Neural progenitor cell (in vitro differentiated cells): ENCODE data around the gene NABP1. TPM values are rescaled to one million over a fixed set of nuclear protein-coding genes. Genes with fewer than 3 reads are reported as not detected.

ENCODE experiments used
- DNase-seq: peaks from one replicate; pipeline ENCODE4 v3.0.0-alpha.2; 2016; ENCODE audit warnings: low spot score
- H2AFZ ChIP-seq: fragments of 200-600 bp; sonication (generic); replicated peaks from 2 replicates; pipeline ENCODE4 v1.6.1; 2016; ENCODE audit warnings: antibody characterized with exemption
- H3F3A ChIP-seq: fragments of 200-600 bp; sonication (generic); 2 replicates; pipeline ENCODE4 v1.6.1; 2016; ENCODE audit warnings: antibody characterized with exemption, low read depth
- H3K27ac ChIP-seq: fragments of 200-600 bp; sonication (generic); 2 replicates; pipeline ENCODE4 v1.5.1; 2016; ENCODE audit warnings: mild to moderate bottlenecking
- H3K27me3 ChIP-seq: fragments of 200-600 bp; sonication (generic); 2 replicates; pipeline ENCODE4 v1.6.1; 2016; ENCODE audit warnings: mild to moderate bottlenecking, moderate library complexity
- H3K36me3 ChIP-seq: fragments of 200-600 bp; sonication (generic); 2 replicates; pipeline ENCODE4 v1.5.1; 2016
- H3K4me1 ChIP-seq: fragments of 200-600 bp; sonication (generic); 2 replicates; pipeline ENCODE4 v1.6.1; 2016; ENCODE audit warnings: mixed run types
- H3K4me2 ChIP-seq: fragments of 200-600 bp; sonication (generic); 2 replicates; pipeline ENCODE4 v1.6.1; 2016
- H3K4me3 ChIP-seq: fragments of 200-600 bp; sonication (generic); 2 replicates; pipeline ENCODE4 v1.5.1; 2016
- H3K79me2 ChIP-seq: fragments of 200-600 bp; sonication (generic); 2 replicates; pipeline ENCODE4 v1.6.1; 2016; ENCODE audit warnings: low read depth
- H3K9ac ChIP-seq: fragments of 200-600 bp; sonication (generic); 2 replicates; pipeline ENCODE4 v1.6.1; 2016
- H3K9me3 ChIP-seq: fragments of 200-600 bp; sonication (generic); 2 replicates; pipeline ENCODE4 v1.5.1; 2016; ENCODE audit warnings: low read depth
- H4K20me1 ChIP-seq: fragments of 200-600 bp; sonication (generic); 2 replicates; pipeline ENCODE4 v1.6.1; 2016; ENCODE audit warnings: low read depth
- H3K27ac Mint-ChIP-seq: 3 replicates; pipeline ENCODE4 v1.8.0; 2021; ENCODE audit warnings: mixed read lengths
- H3K27me3 Mint-ChIP-seq: 2 replicates; pipeline ENCODE4 v1.8.0; 2022; ENCODE audit warnings: low read depth, mild to moderate bottlenecking, inconsistent platforms, moderate library complexity, mixed read lengths; ENCODE audit not compliant: insufficient read depth
- H3K36me3 Mint-ChIP-seq: 3 replicates; pipeline ENCODE4 v1.8.0; 2021; ENCODE audit warnings: mixed read lengths
- H3K4me1 Mint-ChIP-seq: 3 replicates; pipeline ENCODE4 v1.8.0; 2021; ENCODE audit warnings: mixed read lengths
- H3K4me3 Mint-ChIP-seq: 3 replicates; pipeline ENCODE4 v1.8.0; 2021; ENCODE audit warnings: mild to moderate bottlenecking, moderate library complexity, mixed read lengths
- H3K9me3 Mint-ChIP-seq: 3 replicates; pipeline ENCODE4 v1.8.0; 2020; ENCODE audit warnings: mixed read lengths
- CTCF ChIP-seq: fragments of 200-600 bp; sonication (generic); IDR thresholded peaks from 2 replicates; pipeline ENCODE4 v1.5.1; 2017; ENCODE audit warnings: antibody characterized with exemption, mild to moderate bottlenecking
- EZH2 ChIP-seq: fragments of 200-600 bp; sonication (generic); IDR thresholded peaks from 2 replicates; pipeline ENCODE4 v1.6.1; 2017; ENCODE audit warnings: antibody characterized with exemption, mild to moderate bottlenecking, moderate library complexity
- EZH2phosphoT487 ChIP-seq: fragments of 200-600 bp; sonication (generic); IDR thresholded peaks from 2 replicates; pipeline ENCODE4 v1.6.1; 2017; ENCODE audit warnings: antibody characterized with exemption
- total RNA-seq: library from RNA; depleted of rRNA; stranded (reverse); fragments of >200 nt; gene quantifications from 2 replicates; pipeline ENCODE4 v1.2.3, GENCODE V29; 2015; ENCODE audit warnings: low replicate concordance

The NABP1 gene
- total RNA-seq, 1 donor from 2014 or later = 2.8 TPM

DNA sequence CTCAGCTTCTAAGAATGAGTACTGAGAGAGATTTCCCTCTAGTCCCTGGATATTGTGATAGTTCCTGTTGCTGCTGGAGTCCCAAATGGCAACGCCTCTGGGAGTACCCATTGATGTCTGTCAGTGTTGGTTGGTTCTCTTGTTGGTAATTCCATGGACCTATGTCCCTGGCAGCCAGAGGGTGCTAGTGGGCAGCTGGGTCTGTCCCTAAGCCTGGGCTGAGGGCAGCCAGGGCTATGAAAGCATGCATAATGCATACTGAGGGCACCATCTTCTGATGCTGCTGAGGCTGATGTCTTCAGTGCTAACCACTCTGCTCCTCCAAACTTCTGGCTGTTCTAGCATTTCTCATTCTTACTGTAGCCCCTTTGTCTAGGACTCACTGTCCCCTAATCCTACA is 35.9 kb downstream of the NABP1 start:
- Histone ChIP-seq H3K79me2 (no peaks in the 10 kb centered on the region), H3K9ac (no peak overlapping the region), H3K4me3 (no peak overlapping the region), H3K27me3 (no peaks in the 10 kb centered on the region), H3K4me2 (no peak overlapping the region), H3K27ac (no peak overlapping the region), H3K9me3 (no peaks in the 10 kb centered on the region), H3F3A (no peaks in the 10 kb centered on the region), H3K36me3 (no peaks in the 10 kb centered on the region), H2AFZ (no peak overlapping the region), H3K4me1 (peaks cover 8% of the 10 kb centered on the region), H4K20me1 (no peaks in the 10 kb centered on the region)
- Mint-ChIP-seq H3K36me3 (no peaks in the 10 kb centered on the region), H3K4me3 (no peak overlapping the region), H3K27ac (no peak overlapping the region), H3K9me3 (no peaks in the 10 kb centered on the region), H3K27me3 (no peaks in the 10 kb centered on the region), H3K4me1 (peaks cover 14% of the 10 kb centered on the region)
- peak; percentile 21 for DNase-seq
- peak; percentile 32 for TF ChIP-seq CTCF
- no peak for TF ChIP-seq EZH2phosphoT487

- peaks cover 8% of the 10 kb centered on the region for H3K4me1 ChIP-seq
- Mint-ChIP-seq H3K4me3 (no peak overlapping the region), H3K9me3 (no peaks in the 10 kb centered on the region), H3K27me3 (no peaks in the 10 kb centered on the region), H3K4me1 (peaks cover 14% of the 10 kb centered on the region), H3K36me3 (no peaks in the 10 kb centered on the region), H3K27ac (no peak overlapping the region)
- TF ChIP-seq CTCF (no peak), EZH2phosphoT487 (no peak), EZH2 (no peak)
- H3K27ac ChIP-seq = no peak overlapping the region
- no peaks in the 10 kb centered on the region for H3K36me3 ChIP-seq
- H3K27me3 ChIP-seq = no peaks in the 10 kb centered on the region
- no peaks in the 10 kb centered on the region for H3K79me2 ChIP-seq
- no peak overlapping the region for H3K9ac ChIP-seq
- no peaks in the 10 kb centered on the region for H3K9me3 ChIP-seq
- no peak overlapping the region for H2AFZ ChIP-seq
- no peak overlapping the region for H3K4me3 ChIP-seq
- H3F3A ChIP-seq = no peaks in the 10 kb centered on the region
- no peaks in the 10 kb centered on the region for H4K20me1 ChIP-seq
- DNase-seq = peak; percentile 57
- H3K4me2 ChIP-seq = no peak overlapping the region
These were observed 37.0 kb downstream of the NABP1 start for GRCh38 chr2:191714925-191715324.

DNA sequence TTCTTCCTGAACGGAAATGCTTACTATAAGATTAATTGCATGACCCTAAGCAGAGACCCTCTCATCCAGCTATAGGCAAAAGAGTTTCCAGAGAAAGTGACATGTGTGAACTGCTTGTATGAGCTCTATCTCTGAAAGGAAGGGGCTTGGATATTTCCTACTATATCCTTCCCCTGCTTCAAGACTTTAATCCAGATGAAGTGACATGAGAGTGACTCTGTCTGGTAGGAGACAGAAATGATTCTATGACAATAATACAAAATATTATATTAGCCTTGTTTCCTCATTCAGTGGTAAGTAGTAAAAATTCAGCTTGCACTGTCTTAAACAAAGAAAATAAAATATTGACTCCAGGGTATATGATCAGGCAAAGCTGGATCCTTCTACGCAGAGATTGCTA is 37.5 kb downstream of the NABP1 start:
- Mint-ChIP-seq H3K9me3 (no peaks in the 10 kb centered on the region), H3K36me3 (no peaks in the 10 kb centered on the region), H3K27me3 (no peaks in the 10 kb centered on the region), H3K4me1 (peaks cover 13% of the 10 kb centered on the region), H3K27ac (no peak overlapping the region), H3K4me3 (no peak overlapping the region)
- Histone ChIP-seq H3K9ac (no peak overlapping the region), H4K20me1 (no peaks in the 10 kb centered on the region), H3K9me3 (no peaks in the 10 kb centered on the region), H3F3A (no peaks in the 10 kb centered on the region), H3K4me2 (no peak overlapping the region), H3K4me1 (peaks cover 8% of the 10 kb centered on the region), H3K27ac (no peak overlapping the region), H3K36me3 (no peaks in the 10 kb centered on the region), H3K27me3 (no peaks in the 10 kb centered on the region), H2AFZ (no peak overlapping the region), H3K79me2 (no peaks in the 10 kb centered on the region), H3K4me3 (no peak overlapping the region)
- DNase-seq = no peak
- no peak for TF ChIP-seq EZH2phosphoT487
- TF ChIP-seq EZH2 = no peak
- TF ChIP-seq CTCF = no peak

- H4K20me1 ChIP-seq = no peaks in the 10 kb centered on the region
- H2AFZ ChIP-seq = no peak overlapping the region
- TF ChIP-seq EZH2 (no peak), EZH2phosphoT487 (no peak), CTCF (no peak)
- Mint-ChIP-seq H3K27ac (no peak overlapping the region), H3K36me3 (no peaks in the 10 kb centered on the region), H3K9me3 (no peaks in the 10 kb centered on the region), H3K4me1 (peaks cover 12% of the 10 kb centered on the region), H3K4me3 (no peak overlapping the region), H3K27me3 (peaks cover 3% of the 10 kb centered on the region)
- peaks cover 8% of the 10 kb centered on the region for H3K4me1 ChIP-seq
- no peak overlapping the region for H3K9ac ChIP-seq
- H3F3A ChIP-seq = no peaks in the 10 kb centered on the region
- H3K9me3 ChIP-seq = no peaks in the 10 kb centered on the region
- H3K4me3 ChIP-seq = no peak overlapping the region
- DNase-seq = no peak
- no peak overlapping the region for H3K27ac ChIP-seq
- H3K27me3 ChIP-seq = no peaks in the 10 kb centered on the region
- H3K4me2 ChIP-seq = no peak overlapping the region
- H3K36me3 ChIP-seq = no peaks in the 10 kb centered on the region
- H3K79me2 ChIP-seq = no peaks in the 10 kb centered on the region
These were observed 41.3 kb downstream of the NABP1 start for GRCh38 chr2:191719261-191719660.
